ENCODE measurements around the gene TPR.

GRCh38 chr1:186424539-186424938 is 49.5 kb upstream of the TPR start:
- TF ChIP-seq, protein P1, sequence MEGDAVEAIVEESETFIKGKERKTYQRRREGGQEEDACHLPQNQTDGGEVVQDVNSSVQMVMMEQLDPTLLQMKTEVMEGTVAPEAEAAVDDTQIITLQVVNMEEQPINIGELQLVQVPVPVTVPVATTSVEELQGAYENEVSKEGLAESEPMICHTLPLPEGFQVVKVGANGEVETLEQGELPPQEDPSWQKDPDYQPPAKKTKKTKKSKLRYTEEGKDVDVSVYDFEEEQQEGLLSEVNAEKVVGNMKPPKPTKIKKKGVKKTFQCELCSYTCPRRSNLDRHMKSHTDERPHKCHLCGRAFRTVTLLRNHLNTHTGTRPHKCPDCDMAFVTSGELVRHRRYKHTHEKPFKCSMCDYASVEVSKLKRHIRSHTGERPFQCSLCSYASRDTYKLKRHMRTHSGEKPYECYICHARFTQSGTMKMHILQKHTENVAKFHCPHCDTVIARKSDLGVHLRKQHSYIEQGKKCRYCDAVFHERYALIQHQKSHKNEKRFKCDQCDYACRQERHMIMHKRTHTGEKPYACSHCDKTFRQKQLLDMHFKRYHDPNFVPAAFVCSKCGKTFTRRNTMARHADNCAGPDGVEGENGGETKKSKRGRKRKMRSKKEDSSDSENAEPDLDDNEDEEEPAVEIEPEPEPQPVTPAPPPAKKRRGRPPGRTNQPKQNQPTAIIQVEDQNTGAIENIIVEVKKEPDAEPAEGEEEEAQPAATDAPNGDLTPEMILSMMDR (conservative IDR thresholded peaks at IDR 0.05): no peak
- no peak for TF ChIP-seq EZH2 (IDR thresholded peaks at IDR 0.05; ENCODE audit: low read depth)

All from PC-9 (cell line).